HG03558 (cell line): Measurements from ENCODE around the gene APOL2.

Source experiments
- ATAC-seq: cut with Tn5 transposase; IDR thresholded peaks from one replicate; pipeline ENCODE4 v1.9.1; 2021; ENCODE audit warnings: moderate number of reproducible peaks; ENCODE audit not compliant: unreplicated experiment; ENCODE audit errors: extremely low read depth

Gene APOL2

GRCh38 chr22:36182056-36182455, 57.3 kb downstream of the APOL2 start:
- ATAC-seq = no peak

GRCh38 chr22:36180928-36181327, 58.4 kb downstream of the APOL2 start:
- no peak for ATAC-seq

GRCh38 chr22:36180038-36180880, 59.1 kb downstream of the APOL2 start:
- ATAC-seq = no peak

GRCh38 chr22:36177160-36177559, 62.2 kb downstream of the APOL2 start:
- no peak for ATAC-seq
